ENCODE measurements around the gene FGF4.

Gene FGF4, protein sequence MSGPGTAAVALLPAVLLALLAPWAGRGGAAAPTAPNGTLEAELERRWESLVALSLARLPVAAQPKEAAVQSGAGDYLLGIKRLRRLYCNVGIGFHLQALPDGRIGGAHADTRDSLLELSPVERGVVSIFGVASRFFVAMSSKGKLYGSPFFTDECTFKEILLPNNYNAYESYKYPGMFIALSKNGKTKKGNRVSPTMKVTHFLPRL

DNA sequence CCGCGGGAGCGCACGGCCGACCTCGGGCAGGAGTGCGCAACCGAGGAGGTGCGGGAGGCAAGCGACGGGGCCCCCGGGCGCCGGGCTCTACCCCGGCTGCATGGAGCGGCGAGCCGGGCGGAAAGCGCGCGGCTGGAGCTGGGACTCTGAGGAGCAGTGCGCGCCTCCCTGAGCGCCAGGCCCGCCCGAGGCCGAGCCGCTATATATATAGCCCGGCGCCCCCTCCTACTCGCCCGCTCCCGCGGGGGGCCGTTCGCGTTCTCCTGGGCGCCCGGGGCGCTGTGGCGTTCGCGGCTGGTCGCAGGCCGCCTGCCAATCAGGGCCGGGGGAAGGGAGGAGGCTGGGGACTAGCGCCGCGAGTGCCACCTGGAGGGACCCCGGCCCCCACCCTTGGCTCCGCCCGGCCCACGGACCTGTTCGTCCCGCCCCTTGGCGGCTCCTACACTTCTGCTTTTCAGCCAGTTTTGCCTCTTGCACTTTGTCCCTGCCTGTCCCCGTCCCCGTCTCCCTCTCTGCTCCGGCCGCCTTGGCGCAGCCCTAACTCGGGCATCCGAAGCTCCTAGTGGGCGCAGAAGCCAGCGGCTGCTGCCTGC is at the start of gene FGF4:
Gene FGF4 (minus strand): TSS at position 179 of the 593 bp plus-strand sequence. CDS start 257 bp downstream, outside the sequence.
- DNase-seq (ENCODE audit: low spot score): peak; percentile 61

DNA sequence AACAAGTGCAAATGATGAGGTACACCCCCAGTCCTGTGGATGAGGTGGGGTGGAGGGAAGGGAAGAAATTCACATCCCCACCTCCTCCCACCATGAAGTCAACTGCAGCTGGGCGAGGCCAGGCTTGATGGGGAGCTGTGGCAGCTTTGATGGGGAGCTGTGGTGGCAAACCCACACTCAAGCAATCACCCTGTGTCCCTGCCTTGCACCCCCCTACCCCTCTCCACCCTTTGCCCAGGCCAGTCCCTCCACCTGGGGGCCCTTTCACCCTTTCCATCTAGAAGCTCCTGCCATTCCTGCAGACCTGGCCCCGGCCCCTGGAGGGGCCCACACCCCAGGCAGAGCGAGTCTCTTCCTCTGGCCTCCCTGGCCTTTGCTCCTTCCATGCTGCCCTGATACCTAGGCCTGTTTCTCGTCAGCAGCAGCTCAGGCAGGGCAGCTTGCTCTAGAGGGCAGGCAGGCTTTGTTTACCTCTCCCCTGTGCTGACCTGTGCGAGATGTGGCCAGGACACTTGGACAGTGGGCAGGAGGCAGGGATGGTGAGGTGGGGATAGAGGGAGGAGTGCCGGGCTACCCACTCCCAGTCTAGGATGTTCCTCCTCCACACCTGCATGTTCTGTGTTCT is 48.6 kb upstream of the FGF4 start:
- DNase-seq (ENCODE audit: low spot score): no peak

DNA sequence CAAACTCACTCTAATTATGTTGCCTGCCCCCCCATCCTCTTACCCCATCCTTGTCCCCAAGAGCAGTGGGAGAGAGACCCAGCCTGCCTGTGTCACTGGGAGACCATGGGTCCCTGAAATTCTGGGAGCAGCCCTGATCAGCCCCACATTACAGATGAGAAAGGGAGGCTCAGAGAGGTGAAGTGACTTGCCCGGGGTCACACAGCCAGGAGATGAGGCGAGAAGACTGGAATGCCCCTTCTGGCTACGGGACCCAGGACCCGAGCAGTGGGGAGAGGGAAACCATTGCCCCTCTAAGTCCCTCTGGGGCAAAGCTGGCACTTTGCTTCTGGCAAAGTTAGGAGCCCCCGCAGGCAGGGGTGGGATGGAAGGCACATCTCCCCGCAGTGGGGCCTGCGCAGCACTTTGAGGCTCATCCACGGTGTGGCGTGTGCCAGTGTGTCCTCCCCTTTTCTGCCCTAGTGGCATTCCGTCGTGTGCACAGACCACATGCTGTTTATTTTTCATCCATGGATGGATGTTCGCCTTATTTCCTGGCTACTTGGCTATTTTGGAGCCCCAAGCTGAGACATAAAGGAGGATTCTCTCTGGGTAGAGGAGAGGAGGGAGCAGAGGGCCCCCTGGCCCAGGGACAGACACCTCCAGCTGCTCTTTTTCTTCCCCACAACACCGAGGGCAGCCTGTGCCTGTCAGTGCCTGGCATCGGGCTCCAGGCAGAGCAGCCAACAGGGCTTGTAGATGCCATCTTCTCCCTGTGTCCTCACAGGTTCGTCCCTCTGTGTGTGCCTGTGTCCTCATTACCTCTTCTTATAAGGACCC is 47.7 kb upstream of the FGF4 start:
- DNase-seq (ENCODE audit: low spot score): no peak

DNA sequence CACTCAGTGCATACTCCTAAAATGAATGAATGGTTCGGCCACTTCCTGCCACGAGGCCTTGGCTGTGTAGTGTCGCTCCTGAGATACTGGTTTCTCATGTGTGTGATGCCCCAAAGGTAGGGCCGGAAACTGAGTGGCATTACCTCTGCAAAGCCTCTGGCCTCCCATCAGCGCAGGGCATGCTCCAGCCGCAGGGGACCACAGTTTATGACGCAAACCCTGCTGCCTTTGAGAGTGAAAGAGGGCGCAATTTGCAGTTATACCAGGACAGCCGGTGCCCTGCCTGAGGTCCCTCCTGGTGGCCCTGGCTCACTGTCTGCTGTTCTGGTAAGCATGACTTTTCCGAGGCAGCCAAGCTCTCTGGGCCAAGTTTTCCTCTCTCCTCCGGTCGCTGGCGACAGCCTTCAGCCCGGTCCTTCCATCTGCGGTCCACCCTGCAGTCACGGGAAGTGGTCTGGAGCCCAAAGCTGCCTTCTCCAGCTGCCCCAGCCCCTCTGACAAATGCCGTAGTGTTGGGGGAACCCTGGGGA is 46.4 kb upstream of the FGF4 start:
- no peak for DNase-seq (ENCODE audit: low spot score)

DNA sequence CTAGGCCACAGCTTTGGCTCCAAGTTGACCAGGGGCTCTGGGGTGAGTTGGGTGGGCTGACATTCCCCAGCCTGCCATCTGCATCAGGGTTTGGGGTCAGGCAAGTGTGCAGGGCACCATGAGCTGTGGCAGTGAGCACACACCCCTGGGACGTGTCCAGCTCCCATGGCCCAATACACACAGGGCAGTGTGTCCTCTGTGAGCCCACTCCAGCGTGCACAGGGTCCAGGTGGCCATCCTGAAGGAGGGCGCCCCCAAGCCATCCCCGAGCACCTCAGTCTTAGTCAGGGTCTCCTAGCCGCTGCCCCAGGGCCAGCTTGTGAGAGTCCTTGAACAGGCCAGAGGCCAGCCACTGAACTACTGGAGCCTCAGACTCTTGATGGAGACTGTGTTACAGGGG is 45.3 kb upstream of the FGF4 start:
- DNase-seq (ENCODE audit: low spot score): no peak

DNA sequence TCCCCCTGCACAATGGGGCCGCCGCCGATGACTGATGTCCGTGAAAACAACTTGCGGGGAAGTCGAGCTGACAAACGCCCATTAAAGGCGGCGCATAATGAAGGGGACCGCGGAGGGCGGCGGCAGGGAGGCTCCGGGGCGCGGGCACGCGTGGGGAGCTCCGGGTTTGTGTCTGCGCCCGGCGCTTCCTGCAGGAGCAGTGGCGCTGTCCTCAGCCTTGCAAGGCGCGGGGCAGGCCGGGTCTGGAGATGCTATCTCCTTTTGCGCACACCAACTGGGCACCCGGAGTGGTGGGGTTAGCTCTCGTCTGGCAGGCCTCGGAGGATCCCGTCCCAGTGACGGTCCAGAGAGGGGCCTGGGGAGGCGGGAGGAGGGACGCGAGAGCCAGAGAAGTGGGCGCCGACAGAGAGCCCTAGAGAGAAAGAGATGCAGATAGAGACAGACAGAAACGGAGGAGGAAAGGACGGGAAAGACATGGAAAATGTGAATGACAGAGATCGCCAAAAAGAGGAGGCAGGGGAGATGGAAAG is 44.5 kb upstream of the FGF4 start:
- DNase-seq (ENCODE audit: low spot score): no peak

DNA sequence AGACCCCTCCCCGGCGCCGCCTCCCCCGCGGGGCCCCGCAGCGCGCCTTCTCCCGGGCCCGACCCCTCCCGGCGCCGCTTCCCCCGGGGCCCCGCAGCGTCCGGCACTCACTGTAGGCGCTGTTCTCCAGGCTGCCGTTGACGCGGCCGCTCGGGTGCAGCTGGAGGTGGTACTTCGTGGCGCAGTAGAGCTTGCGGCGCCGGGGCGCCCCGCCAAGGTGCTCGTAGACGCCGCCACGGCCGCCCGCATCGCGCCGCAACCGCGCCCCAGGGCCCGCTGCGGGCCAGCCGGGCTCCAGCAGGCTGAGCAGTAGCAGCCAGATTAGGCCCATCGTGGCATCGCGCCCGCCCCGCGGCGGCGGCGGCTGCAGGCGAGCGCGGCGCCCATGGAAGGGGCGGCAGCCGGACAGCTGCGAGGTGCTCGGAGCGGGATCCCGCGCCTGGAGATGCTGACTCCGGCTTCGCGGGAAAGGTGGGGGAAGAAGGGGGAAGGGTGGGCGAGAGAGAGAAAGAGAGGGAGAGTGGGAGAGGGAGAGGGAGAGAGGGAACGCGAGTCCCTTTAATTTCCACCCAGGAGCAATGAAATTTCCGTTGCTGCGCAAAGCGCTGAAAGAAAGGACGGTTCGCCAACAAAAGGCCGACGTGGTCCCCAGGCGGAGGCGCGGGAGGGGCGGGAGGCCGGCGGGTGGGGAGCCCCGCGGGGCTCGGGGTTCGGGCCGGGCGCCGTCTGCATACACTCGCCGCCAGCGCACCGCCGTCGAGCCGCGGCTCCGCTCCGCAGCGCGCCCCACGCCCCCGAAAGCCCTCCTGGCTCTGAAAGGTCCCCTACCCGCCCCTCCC is 43.7 kb upstream of the FGF4 start, which contains the start of gene FGF3:
Gene FGF3 (minus strand): TSS at position 814 of the 839 bp plus-strand sequence. CDS start 483 bp downstream, at position 331.
- DNase-seq (ENCODE audit: low spot score): no peak

DNA sequence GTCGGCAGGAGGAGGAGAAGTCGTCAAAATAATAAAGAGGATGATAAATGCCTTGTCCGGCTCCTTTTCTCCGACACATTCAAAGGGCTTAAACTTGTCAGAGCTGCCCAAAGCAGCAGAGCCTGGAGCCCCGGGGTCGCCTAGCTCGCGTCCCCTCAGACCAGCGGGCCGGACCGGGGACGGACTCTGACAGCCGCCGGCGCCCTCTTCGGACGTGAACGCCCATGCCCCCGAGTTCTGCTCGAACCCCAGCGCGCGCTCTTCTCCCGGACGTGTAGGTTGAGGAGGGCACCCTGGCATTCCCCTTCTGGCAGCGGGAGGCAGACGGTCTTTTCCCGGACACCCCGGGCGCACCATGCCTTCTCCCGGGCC is 43.1 kb upstream of the FGF4 start:
- DNase-seq (ENCODE audit: low spot score): no peak

DNA sequence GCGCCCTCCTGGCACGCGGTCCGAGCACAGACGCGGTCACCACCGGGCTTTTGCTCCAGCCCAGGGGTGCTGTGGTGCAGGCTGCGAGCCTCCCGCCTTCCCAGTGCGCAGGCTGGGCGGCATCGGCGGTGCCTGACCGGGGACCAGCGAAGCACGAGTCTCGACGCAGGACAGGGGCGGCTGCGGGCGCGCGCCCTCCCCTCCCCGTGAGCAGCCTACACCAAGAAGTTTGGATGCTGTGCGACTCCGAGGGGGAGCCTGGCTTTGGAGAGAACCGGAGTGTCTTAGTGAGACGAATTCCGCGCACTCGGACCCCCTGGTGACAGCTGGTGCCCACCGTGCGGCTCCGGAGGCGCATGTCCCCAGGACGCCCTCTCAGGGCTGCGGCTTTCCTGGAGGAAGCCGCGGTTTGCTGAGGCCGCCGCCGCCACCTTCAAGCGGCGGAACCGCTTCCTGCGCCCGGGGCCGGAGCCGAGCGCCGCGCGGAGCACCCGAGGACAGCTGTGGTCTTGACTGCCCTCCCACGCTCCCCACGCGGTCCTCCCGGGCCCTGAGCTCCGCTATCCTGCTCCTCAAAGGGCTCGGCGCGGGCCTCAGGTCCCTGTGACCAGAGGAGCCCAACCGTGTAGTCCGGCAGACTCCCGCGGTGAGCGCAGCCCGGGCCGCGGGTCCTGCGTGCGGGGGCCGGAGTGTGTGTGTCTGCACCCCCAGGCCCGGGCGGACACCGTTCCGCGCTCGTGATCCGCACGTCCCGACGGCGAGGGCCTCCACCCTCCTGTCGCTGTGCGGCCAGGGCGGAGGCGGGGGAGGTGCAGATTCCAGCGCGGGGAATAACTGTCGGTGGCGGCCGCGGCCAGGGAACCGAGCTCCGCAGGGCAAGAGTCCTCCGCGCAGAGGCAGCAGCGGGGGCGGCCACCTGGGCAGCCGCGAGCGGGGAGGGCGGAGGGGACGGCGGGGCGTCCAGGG is 42.4 kb upstream of the FGF4 start:
- peak; percentile 74 for DNase-seq (ENCODE audit: low spot score)

DNA sequence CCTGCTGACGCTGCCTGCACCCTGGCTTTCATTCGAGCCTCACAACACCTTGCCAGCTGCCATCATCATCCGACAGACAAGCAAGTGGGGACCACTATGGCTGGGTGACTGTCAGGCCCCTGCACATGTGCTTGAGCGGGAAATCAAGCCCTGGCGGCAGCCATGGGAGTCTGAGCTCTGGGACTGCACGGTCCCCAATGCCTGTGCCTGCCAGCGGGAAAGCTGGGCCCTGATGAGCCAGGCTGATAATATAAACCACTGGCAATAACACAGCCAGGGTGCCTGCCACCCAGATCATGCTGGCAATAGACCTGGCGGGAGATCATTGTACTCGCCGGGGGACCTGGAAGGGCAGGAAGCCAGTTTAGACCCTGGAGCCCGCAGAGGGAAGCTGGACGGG is 41.5 kb upstream of the FGF4 start:
- DNase-seq (ENCODE audit: low spot score): no peak

DNA sequence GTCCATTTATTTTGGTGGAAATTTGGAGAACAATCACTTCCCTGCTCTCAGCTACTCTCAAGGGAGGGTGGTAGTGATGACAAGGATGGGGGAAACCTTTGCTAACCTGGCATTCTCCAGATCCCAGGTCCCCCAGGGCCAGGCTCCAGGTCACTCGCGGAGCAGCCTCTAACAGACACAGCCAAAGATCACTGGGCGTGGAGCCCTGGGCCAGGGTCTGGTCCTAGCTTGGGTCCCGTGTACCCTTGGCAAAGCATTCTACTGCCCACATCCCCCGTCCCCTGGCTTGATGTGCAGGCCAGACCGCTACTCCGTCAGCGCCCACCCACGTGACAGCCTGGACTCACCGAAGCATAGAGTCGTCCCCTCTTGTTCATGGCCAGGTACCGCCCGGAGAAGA is 40.8 kb upstream of the FGF4 start:
- no peak for DNase-seq (ENCODE audit: low spot score)

DNA sequence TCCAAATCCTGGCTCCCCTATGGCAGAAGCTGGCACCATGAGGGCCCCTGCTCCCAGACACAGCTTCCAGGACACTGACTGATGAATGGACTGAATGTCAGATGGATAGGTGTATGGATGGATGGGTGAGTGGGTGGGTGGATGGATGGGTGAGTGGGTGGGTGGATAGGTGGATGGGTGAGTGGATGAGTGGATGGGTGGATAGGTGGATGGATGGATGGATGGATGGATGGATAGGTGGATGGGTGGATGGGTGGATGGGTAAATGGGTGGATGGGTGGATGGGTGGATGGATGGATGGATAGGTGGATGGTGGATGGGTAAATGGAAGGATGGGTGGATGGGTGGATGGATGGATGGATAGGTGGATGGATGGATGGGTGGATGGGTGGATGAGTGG is 39.8 kb upstream of the FGF4 start:
- no peak for DNase-seq (ENCODE audit: low spot score)

DNA sequence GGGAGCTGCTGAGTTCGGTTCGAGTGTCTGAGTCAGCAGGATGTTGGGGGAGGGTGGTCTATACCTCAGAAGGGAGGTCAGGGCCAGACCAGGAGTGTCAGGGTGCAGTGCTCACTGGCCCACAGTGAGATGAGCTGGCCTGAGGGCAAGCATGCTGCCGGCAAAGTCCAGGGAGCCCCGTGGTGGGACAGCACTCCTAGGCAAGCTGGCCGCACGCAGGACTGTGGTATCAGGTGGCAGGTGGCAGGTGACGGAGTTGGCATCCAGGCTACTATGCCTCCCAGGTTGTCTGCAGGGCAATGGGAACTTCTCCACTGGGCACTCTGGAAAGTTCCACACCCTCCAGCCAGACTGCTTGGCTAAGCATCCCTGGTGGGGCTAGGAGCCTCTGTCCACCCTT is 39.3 kb upstream of the FGF4 start:
- DNase-seq (ENCODE audit: low spot score): no peak

DNA sequence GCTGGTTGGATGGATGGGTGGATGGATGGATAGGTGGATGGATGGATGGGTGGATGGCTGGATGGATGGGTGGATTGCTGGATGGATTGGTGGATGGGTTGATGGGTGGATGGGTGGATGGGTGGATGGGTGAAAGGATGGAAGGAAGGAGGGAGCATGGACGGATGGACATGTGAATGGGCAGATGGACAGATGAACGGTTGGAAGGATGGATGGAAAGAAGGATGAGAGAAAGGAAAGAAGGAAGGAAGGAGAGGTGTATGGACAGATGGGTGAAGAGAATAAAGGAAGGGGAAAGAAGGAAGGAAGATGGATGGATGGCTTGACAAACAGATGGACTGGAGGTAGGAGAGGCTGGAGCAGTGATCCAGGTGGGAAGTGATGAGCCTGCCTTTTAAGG is 38.7 kb upstream of the FGF4 start:
- DNase-seq (ENCODE audit: low spot score): no peak

DNA sequence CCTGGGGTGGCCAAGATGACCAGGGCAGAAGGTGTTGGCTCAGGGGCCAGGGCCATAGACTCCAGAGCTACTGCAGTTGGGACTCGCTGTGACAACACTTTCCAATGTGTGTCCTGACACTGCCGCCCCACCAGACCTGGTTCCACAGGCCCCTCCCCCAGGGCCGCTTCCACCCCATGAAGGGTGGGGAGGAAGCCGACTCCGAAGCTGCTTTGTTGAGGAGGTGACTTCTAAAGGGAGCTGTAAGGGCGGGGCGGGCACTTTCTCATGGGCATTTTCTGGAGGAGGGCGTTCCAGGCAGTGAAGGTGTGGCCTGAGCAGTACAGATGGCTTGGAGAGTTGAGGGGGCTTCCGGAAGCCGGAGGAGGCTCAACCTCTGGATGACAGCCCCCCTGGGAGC is 37.8 kb upstream of the FGF4 start:
- DNase-seq (ENCODE audit: low spot score): no peak

DNA sequence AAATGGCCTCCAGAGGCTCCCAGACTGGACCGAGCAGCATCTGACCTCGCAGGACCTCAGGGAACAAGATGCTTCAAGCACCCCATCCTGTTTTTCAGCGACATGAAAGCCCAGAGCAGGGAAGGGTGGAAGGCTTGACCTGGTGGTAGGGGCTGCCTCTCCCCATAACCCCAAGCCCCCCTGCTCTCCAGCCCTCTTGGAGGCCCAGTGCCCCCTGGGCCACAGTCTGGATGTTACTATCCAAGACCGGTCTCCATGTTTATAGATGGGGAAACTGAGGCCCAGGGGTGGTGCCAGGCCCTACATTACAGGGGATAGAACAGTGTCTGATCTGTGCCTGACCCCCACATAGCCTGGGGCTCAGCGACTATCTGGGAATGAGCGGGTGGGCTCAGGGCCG is 37.1 kb upstream of the FGF4 start:
- DNase-seq (ENCODE audit: low spot score): no peak

DNA sequence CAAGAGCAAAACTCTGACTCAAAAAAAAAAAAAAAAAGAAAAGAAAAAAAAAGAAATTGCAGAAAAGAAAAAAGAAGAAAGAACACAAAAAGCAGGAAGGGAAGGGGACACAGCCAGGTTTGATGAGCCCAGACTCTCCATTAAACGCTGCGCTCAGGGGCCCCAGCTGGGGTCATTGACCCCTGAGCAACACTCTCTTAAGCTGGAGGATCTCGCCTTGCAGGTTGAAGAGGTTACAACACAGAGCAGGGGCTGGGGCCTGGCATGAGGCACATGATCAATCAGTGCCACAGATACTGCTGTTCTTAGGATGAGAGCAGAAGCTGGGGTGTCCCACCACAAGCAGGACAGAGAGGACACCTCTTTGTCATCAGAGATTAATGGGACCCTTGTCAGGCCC is 36.3 kb upstream of the FGF4 start:
- no peak for DNase-seq (ENCODE audit: low spot score)

DNA sequence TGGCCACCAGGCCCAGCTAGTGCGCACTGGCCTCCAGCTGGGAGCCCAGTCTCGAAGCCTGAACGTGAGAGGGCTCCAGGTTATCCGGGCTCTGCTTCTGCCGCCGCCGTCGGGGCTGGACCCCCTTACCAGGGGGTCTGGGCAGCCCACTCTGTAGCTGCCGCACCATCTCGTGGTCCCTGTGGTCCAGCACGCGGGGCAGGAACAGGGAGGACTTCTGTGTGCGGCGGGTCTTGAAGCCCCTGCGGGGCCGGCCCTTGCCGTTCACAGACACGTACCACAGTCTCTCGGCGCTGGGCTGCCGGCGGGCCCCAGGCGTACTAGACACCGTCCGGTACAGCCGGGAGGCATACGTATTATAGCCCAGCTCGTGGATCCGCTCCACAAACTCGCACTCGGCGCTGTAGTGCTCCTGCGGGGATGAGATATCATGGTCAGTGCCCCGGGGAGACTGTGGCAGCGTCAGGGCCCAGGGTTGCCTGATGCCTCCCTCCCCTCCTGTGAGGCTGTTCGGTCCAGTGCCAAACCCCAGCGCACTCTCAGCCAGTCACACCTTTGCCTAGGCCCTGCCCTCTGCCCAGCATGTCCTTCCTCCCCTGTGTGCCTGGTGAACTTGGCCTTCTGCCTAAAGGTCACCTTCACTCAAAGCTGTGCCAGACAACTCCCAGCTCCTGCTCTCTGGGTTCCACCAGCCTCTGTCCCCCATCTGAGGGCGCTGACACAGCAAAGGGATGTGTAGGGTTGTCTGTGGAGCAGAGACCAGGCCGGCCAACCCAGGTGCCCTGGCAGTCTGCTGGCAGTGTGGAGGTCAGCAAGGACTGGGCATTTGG is 35.4 kb upstream of the FGF4 start:
- DNase-seq (ENCODE audit: low spot score): no peak

DNA sequence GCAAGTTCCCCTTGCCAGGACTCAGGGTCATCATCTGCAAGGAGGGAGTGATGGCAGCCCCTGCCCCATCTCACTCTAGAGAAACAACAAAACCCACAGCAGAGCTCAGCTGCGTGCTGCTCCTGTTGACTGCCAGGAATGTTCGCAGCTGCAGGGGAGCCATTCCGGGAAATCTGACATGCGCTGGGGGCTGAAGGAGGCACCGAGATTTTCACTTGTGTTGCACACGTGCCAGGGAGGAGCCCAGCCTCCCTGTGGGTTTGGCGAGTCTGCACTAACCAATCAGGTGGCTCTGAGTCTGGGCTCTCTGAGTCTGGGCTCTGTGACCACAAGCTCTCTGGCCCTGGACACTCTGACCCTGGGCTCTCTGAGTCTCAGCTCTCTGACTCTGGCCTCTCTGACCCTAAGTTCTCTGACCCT is 33.5 kb upstream of the FGF4 start:
- peak; percentile 74 for DNase-seq (ENCODE audit: low spot score)

All from iPS-NIHi11 (cell line).